PFSK-1 (cell line): Measurements from ENCODE around the gene HCN2.

Experiments
- FOXP2 ChIP-seq: optimal IDR thresholded peaks from 2 replicates; pipeline ENCODE3; 2011; ENCODE audit warnings: borderline replicate concordance, control low read depth, inconsistent platforms; ENCODE audit not compliant: insufficient read depth; ENCODE audit errors: extremely low read length, extremely low read depth
- POLR2AphosphoS5 ChIP-seq: IDR thresholded peaks from 2 replicates; pipeline ENCODE4 v1.6.1; 2012; ENCODE audit warnings: low read depth, mild to moderate bottlenecking, control low read depth, low read length, moderate library complexity
- SIN3A ChIP-seq: IDR thresholded peaks from 2 replicates; pipeline ENCODE4 v1.6.1; 2012; ENCODE audit warnings: mild to moderate bottlenecking, low read length, moderate library complexity, borderline replicate concordance; ENCODE audit not compliant: insufficient read depth
- TAF1 ChIP-seq: IDR thresholded peaks from 2 replicates; pipeline ENCODE4 v1.6.1; 2012; ENCODE audit warnings: low read length, control low read depth, borderline replicate concordance; ENCODE audit not compliant: insufficient read depth
- TF ChIP-seq, protein P1 (sequence below), 2 experiments: IDR thresholded peaks; 2 replicates each; pipeline versions ENCODE4 v1.6.1 to v1.8.0; 2011 to 2012; ENCODE audit warnings: low read depth in 2 of 2, low read length in 2 of 2, control low read depth in 1 of 2, inconsistent platforms in 1 of 2, mild to moderate bottlenecking in 1 of 2, moderate library complexity in 1 of 2; ENCODE audit not compliant: insufficient read depth in 1 of 2

DNA sequence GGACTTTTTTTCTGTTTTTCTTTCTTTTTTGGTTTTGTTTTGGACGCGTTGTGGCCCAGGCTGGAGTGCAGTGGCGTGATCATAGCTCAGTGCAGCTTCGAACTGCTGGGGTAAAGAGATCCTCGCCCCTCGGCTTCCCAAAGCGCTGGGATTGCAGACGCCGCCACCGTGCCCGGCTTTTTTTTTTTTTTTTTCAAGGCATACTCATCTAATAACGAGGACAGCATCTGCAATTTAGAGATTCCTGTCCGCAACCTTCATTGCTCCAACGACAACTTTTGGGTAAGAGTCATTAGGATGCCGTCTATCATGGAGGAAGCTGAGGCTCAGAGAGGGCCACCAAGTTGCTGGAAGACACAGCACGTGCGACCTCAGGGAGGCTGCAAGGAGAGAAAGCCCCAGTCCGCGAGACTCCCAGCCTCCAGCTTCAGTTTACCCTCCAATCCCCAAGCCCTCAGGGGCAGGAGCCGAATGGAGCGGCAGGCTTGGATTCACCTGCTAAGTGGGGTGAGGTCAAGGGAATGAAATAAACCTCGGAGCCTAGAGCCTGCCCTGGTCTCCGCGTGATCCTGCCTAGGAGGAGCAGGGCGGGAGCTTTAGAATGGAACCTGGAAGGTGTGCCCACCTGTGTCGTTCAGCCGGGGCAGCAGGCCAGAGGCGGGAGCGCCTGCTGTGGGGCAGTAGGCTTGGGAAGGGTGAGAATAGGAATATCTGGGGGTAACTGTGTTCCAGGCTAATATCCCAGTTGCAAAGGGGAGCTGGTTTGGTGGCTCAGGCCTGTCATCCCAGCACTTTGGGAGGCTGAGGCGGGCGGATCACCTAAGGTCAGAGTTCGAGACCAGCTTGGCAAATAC lies 44.3 kb downstream of the HCN2 start:
- TF ChIP-seq POLR2AphosphoS5 (no peak), TAF1 (0 out of 2 replicates have a peak, but pooled peaks have one; percentile 2), SIN3A (no peak), FOXP2 (no peak)
- TF ChIP-seq, protein P1, sequence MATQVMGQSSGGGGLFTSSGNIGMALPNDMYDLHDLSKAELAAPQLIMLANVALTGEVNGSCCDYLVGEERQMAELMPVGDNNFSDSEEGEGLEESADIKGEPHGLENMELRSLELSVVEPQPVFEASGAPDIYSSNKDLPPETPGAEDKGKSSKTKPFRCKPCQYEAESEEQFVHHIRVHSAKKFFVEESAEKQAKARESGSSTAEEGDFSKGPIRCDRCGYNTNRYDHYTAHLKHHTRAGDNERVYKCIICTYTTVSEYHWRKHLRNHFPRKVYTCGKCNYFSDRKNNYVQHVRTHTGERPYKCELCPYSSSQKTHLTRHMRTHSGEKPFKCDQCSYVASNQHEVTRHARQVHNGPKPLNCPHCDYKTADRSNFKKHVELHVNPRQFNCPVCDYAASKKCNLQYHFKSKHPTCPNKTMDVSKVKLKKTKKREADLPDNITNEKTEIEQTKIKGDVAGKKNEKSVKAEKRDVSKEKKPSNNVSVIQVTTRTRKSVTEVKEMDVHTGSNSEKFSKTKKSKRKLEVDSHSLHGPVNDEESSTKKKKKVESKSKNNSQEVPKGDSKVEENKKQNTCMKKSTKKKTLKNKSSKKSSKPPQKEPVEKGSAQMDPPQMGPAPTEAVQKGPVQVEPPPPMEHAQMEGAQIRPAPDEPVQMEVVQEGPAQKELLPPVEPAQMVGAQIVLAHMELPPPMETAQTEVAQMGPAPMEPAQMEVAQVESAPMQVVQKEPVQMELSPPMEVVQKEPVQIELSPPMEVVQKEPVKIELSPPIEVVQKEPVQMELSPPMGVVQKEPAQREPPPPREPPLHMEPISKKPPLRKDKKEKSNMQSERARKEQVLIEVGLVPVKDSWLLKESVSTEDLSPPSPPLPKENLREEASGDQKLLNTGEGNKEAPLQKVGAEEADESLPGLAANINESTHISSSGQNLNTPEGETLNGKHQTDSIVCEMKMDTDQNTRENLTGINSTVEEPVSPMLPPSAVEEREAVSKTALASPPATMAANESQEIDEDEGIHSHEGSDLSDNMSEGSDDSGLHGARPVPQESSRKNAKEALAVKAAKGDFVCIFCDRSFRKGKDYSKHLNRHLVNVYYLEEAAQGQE (IDR thresholded peaks at IDR 0.05; ENCODE audit: insufficient read depth in 1 of 2, low read depth in 2 of 2, low read length in 2 of 2) = no peak
